Natural killer cell (primary cell): ENCODE measurements around the gene GNB5. TPM values are rescaled to one million over a fixed set of nuclear protein-coding genes. Genes with fewer than 3 reads are reported as not detected.

ENCODE experiments used
- ATAC-seq, 3 donors: fragments of 150-1000 bp in 2 of 3; fragments of 200-7000 bp in 1 of 3; cut with Tn5 transposase; 1 replicate in 1 of 3; 2 replicates in 2 of 3; pipeline ENCODE4 v1.10.0; 2021; ENCODE audit warnings: mild to moderate bottlenecking in 2 of 3, moderate library complexity in 2 of 3
- DNase-seq, 2 donors: peaks; one replicate each; pipeline versions ENCODE4 v3.0.0 to v3.0.0-alpha.2; 2013 to 2021; ENCODE audit warnings: mixed read lengths in 1 of 2
- H3K27ac ChIP-seq: one replicate; pipeline ENCODE4 v1.5.1; 2013; ENCODE audit warnings: mild to moderate bottlenecking, low read length
- H3K27me3 ChIP-seq: one replicate; pipeline ENCODE4 v1.6.1; 2013; ENCODE audit warnings: low read length; ENCODE audit not compliant: control insufficient read depth, insufficient read depth
- H3K36me3 ChIP-seq: one replicate; pipeline ENCODE4 v1.6.1; 2013; ENCODE audit warnings: low read length; ENCODE audit not compliant: control insufficient read depth, insufficient read depth
- H3K4me1 ChIP-seq: one replicate; pipeline ENCODE4 v1.6.1; 2013; ENCODE audit warnings: low read length; ENCODE audit not compliant: control insufficient read depth, insufficient read depth
- H3K4me3 ChIP-seq: one replicate; pipeline ENCODE4 v1.5.1; 2013; ENCODE audit warnings: low read length
- H3K9me3 ChIP-seq: one replicate; pipeline ENCODE4 v1.6.1; 2013; ENCODE audit warnings: low read length; ENCODE audit not compliant: control insufficient read depth, insufficient read depth
- H3K27ac Mint-ChIP-seq, 2 donors: one replicate each; pipeline ENCODE4 v1.8.0; 2022; ENCODE audit warnings: mild to moderate bottlenecking in 2 of 2, mixed read lengths in 2 of 2, moderate library complexity in 1 of 2
- H3K27me3 Mint-ChIP-seq, 2 donors: one replicate each; pipeline ENCODE4 v1.8.0; 2022; ENCODE audit warnings: low read depth in 2 of 2, mixed read lengths in 2 of 2
- H3K36me3 Mint-ChIP-seq: one replicate; pipeline ENCODE4 v1.8.0; 2022; ENCODE audit warnings: mixed read lengths
- H3K4me1 Mint-ChIP-seq, 2 donors: one replicate each; pipeline ENCODE4 v1.8.0; 2022; ENCODE audit warnings: mixed read lengths in 2 of 2
- H3K4me3 Mint-ChIP-seq: one replicate; pipeline ENCODE4 v1.8.0; 2022; ENCODE audit warnings: mild to moderate bottlenecking, moderate library complexity, mixed read lengths
- H3K9me3 Mint-ChIP-seq, 2 donors: one replicate each; pipeline ENCODE4 v1.8.0; 2022; ENCODE audit warnings: mixed read lengths in 2 of 2
- CTCF ChIP-seq: fragments of 200-600 bp; IDR thresholded peaks from one replicate; pipeline ENCODE4 v1.8.0; 2022; ENCODE audit warnings: antibody characterized with exemption
- WGBS: methylation state at CpG from one replicate; pipeline ENCODE4 v1.1.7; 2013; ENCODE audit warnings: missing lambda C conversion rate; ENCODE audit not compliant: insufficient coverage; 5-methylcytosine and 5-hydroxymethylcytosine counted together
- intact Hi-C: fragments of 100-400 bp; cut with micrococcal nuclease; formaldehyde crosslinking; loops from one replicate; pipeline ENCODE4 v1.14.2; 2022
- total RNA-seq, 4 donors: library from RNA; stranded (reverse); fragments of 120-200 nt in 1 of 4; gene quantifications; one replicate each; pipeline versions ENCODE4 v1.2.3 to v1.2.4, GENCODE V29; 2013 to 2022

The GNB5 gene
- total RNA-seq, 3 donors from 2014 or later (not counting 1 experiment from before 2014, with no cell fraction given) = 22.5 to 31.3 (median 23.0) TPM

GRCh38 chr15:52115598-52116427 is 75.4 kb downstream of the GNB5 start:
- H3K9me3 ChIP-seq = no peaks in the 10 kb centered on the region
- H3K4me3 ChIP-seq = no peak overlapping the region
- Mint-ChIP-seq H3K4me3 (no peak overlapping the region), H3K36me3 (no peaks in the 10 kb centered on the region), H3K27ac (no peak overlapping the region), H3K27me3 (peaks cover 8 to 14% of the 10 kb centered on the region in 2 donors), H3K4me1 (no peaks in the 10 kb centered on the region), H3K9me3 (no peaks in the 10 kb centered on the region)
- no peaks in the 10 kb centered on the region for H3K36me3 ChIP-seq
- no peak for TF ChIP-seq CTCF
- H3K27me3 ChIP-seq = peaks cover 2% of the 10 kb centered on the region
- intact Hi-C loops = no loop called here
- H3K27ac ChIP-seq = no peak overlapping the region
- 76% methylated on average over 6 of the region's 9 CpGs for WGBS
- peaks cover 9% of the 10 kb centered on the region for H3K4me1 ChIP-seq
- no peak for DNase-seq
- no peak for ATAC-seq

- H3K36me3 ChIP-seq = no peaks in the 10 kb centered on the region
- ATAC-seq (no peak), DNase-seq (no peak)
- intact Hi-C loops = no loop called here
- H3K27me3 Mint-ChIP-seq = peaks cover 16 to 21% of the 10 kb centered on the region in 2 donors
- no peak overlapping the region for H3K27ac ChIP-seq
- H3K27me3 ChIP-seq = peaks cover 7% of the 10 kb centered on the region
- no peak overlapping the region for H3K4me3 ChIP-seq
- H3K4me1 ChIP-seq = peaks cover 9% of the 10 kb centered on the region
- TF ChIP-seq CTCF = no peak
- no peaks in the 10 kb centered on the region for H3K9me3 Mint-ChIP-seq
- no peak overlapping the region for H3K4me3 Mint-ChIP-seq
- no peaks in the 10 kb centered on the region for H3K4me1 Mint-ChIP-seq
- no peak overlapping the region for H3K27ac Mint-ChIP-seq
- no peaks in the 10 kb centered on the region for H3K9me3 ChIP-seq
- 91% methylated on average over 4 of the region's 5 CpGs for WGBS
- no peaks in the 10 kb centered on the region for H3K36me3 Mint-ChIP-seq
Observed at GRCh38 chr15:52114261-52115055, 76.7 kb downstream of the GNB5 start.

DNA sequence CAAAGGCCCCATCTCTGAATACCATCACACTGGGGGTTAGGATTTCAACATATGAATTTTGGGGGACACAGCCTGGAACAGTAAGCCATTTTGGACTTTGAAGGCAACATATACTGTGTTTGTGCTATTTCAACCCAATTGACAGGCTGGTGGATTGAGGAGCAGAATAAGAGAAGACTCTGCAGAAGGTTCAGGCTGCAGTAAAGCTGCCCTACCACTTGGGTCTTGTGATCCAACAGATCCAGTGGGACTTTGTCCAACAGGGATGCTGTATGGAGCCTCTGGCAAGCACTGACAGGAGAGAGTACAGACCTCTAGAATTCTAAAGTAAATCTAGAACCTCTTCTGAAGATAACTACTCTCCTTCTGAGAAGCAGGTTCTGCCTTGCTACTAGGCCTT is 77.5 kb downstream of the GNB5 start:
- Histone ChIP-seq H3K9me3 (no peaks in the 10 kb centered on the region), H3K4me3 (no peak overlapping the region), H3K27ac (no peak overlapping the region), H3K36me3 (no peaks in the 10 kb centered on the region), H3K27me3 (peaks cover 8% of the 10 kb centered on the region), H3K4me1 (peaks cover 9% of the 10 kb centered on the region)
- Mint-ChIP-seq H3K9me3 (no peaks in the 10 kb centered on the region), H3K4me3 (no peak overlapping the region), H3K4me1 (no peaks in the 10 kb centered on the region), H3K36me3 (no peaks in the 10 kb centered on the region), H3K27me3 (peaks cover 18 to 23% of the 10 kb centered on the region in 2 donors), H3K27ac (no peak overlapping the region)
- TF ChIP-seq CTCF = no peak
- no peak for ATAC-seq
- no peak for DNase-seq
- intact Hi-C loops = no loop called here
